H9 (cell line): ENCODE measurements around the gene RASA3. TPM values are rescaled to one million over a fixed set of nuclear protein-coding genes. Genes with fewer than 3 reads are reported as not detected.
A peak's percentile ranks its signal among the peaks of the same experiment; 100 is the strongest.

Experiments
- DNase-seq: peaks from one replicate; pipeline ENCODE4 v3.0.0-alpha.2; 2017
- H2AFZ ChIP-seq: one replicate; pipeline ENCODE4 v1.6.1; 2013; ENCODE audit warnings: mild to moderate bottlenecking, low read length, control low read depth, moderate library complexity
- H2AK5ac ChIP-seq: 2 replicates; pipeline ENCODE4 v1.6.1; 2013; ENCODE audit warnings: low read length, control low read depth, mixed read lengths; ENCODE audit not compliant: insufficient read length
- H2BK120ac ChIP-seq: one replicate; pipeline ENCODE4 v1.6.1; 2013; ENCODE audit warnings: low read depth, mild to moderate bottlenecking, low read length, control low read depth, inconsistent platforms; ENCODE audit not compliant: poor library complexity, severe bottlenecking
- H2BK12ac ChIP-seq: 2 replicates; pipeline ENCODE4 v1.6.1; 2013; ENCODE audit warnings: low read length, control low read depth, mixed read lengths, low read depth; ENCODE audit not compliant: insufficient read length
- H2BK15ac ChIP-seq: 2 replicates; pipeline ENCODE4 v1.6.1; 2013; ENCODE audit warnings: low read depth, low read length, control low read depth
- H2BK20ac ChIP-seq: one replicate; pipeline ENCODE4 v1.6.1; 2013; ENCODE audit warnings: low read depth, mild to moderate bottlenecking, low read length, control low read depth, inconsistent platforms; ENCODE audit not compliant: poor library complexity, severe bottlenecking
- H2BK5ac ChIP-seq: 2 replicates; pipeline ENCODE4 v1.6.1; 2013; ENCODE audit warnings: low read length, control low read depth, mixed read lengths; ENCODE audit not compliant: insufficient read length
- H3K14ac ChIP-seq: 2 replicates; pipeline ENCODE4 v1.6.1; 2013; ENCODE audit warnings: low read length, control low read depth; ENCODE audit not compliant: insufficient read depth
- H3K18ac ChIP-seq: 2 replicates; pipeline ENCODE4 v1.6.1; 2013; ENCODE audit warnings: low read depth, mild to moderate bottlenecking, mixed read lengths, low read length, control low read depth; ENCODE audit not compliant: insufficient read length
- H3K23ac ChIP-seq: 2 replicates; pipeline ENCODE4 v1.6.1; 2013; ENCODE audit warnings: low read length, control low read depth, mixed read lengths, low read depth; ENCODE audit not compliant: insufficient read length
- H3K23me2 ChIP-seq: 2 replicates; pipeline ENCODE4 v1.6.1; 2013; ENCODE audit warnings: low read depth, mild to moderate bottlenecking, mixed read lengths, low read length, control low read depth; ENCODE audit not compliant: insufficient read length, poor library complexity, severe bottlenecking
- H3K27ac ChIP-seq: 2 replicates; pipeline ENCODE4 v1.5.1; 2013; ENCODE audit warnings: low read length, control low read depth, mixed read lengths, low read depth; ENCODE audit not compliant: insufficient read length
- H3K27me3 ChIP-seq: 2 replicates; pipeline ENCODE4 v1.6.1; 2013; ENCODE audit warnings: low read length, control low read depth, inconsistent platforms; ENCODE audit not compliant: insufficient read depth
- H3K4ac ChIP-seq: 2 replicates; pipeline ENCODE4 v1.6.1; 2013; ENCODE audit warnings: low read depth, mild to moderate bottlenecking, control low read depth, inconsistent platforms, low read length, moderate library complexity
- H3K4me1 ChIP-seq: 2 replicates; pipeline ENCODE4 v1.6.1; 2013; ENCODE audit warnings: low read length, control low read depth, inconsistent platforms; ENCODE audit not compliant: insufficient read depth
- H3K4me2 ChIP-seq: 2 replicates; pipeline ENCODE4 v1.6.1; 2013; ENCODE audit warnings: low read length, control low read depth, mixed read lengths; ENCODE audit not compliant: insufficient read length, insufficient read depth
- H3K56ac ChIP-seq: 2 replicates; pipeline ENCODE4 v1.6.1; 2013; ENCODE audit warnings: low read depth, mild to moderate bottlenecking, mixed read lengths, low read length, control low read depth; ENCODE audit not compliant: insufficient read length
- H3K79me1 ChIP-seq: 2 replicates; pipeline ENCODE4 v1.6.1; 2013; ENCODE audit warnings: low read depth, mild to moderate bottlenecking, moderate library complexity, low read length, control low read depth, inconsistent platforms; ENCODE audit not compliant: insufficient read depth, poor library complexity, severe bottlenecking
- H3K79me2 ChIP-seq: 2 replicates; pipeline ENCODE4 v1.6.1; 2013; ENCODE audit warnings: low read length, control low read depth, inconsistent platforms; ENCODE audit not compliant: insufficient read depth
- H3K9ac ChIP-seq: 2 replicates; pipeline ENCODE4 v1.6.1; 2013; ENCODE audit warnings: low read length, control low read depth, mixed read lengths; ENCODE audit not compliant: insufficient read length; ENCODE audit errors: extremely low read depth
- H3K9me3 ChIP-seq: one replicate; pipeline ENCODE4 v1.6.1; 2013; ENCODE audit warnings: low read depth, low read length, inconsistent platforms; ENCODE audit not compliant: control insufficient read depth
- H3T11ph ChIP-seq: one replicate; pipeline ENCODE4 v1.6.1; 2013; ENCODE audit warnings: mild to moderate bottlenecking, low read length, control low read depth, inconsistent platforms
- H4K20me1 ChIP-seq: one replicate; pipeline ENCODE4 v1.6.1; 2013; ENCODE audit not compliant: control insufficient read depth, insufficient read length, insufficient read depth
- H4K5ac ChIP-seq: 2 replicates; pipeline ENCODE4 v1.6.1; 2013; ENCODE audit warnings: low read depth, mild to moderate bottlenecking, mixed read lengths, low read length, control low read depth; ENCODE audit not compliant: insufficient read length
- H4K8ac ChIP-seq: replicated peaks from 2 replicates; pipeline ENCODE4 v1.6.1; 2013; ENCODE audit warnings: low read length, control low read depth, mixed read lengths, low read depth; ENCODE audit not compliant: insufficient read length
- H4K91ac ChIP-seq: 2 replicates; pipeline ENCODE4 v1.6.1; 2013; ENCODE audit warnings: low read depth, mild to moderate bottlenecking, moderate library complexity, mixed read lengths, low read length, control low read depth; ENCODE audit not compliant: insufficient read length
- H3K27ac Mint-ChIP-seq, 3 experiments: 2 replicates in 2 of 3; 3 replicates in 1 of 3; pipeline ENCODE4 v1.8.0; 2020 to 2021; ENCODE audit warnings: mixed read lengths in 3 of 3, mild to moderate bottlenecking in 1 of 3, moderate library complexity in 1 of 3
- H3K27me3 Mint-ChIP-seq: 2 replicates; pipeline ENCODE4 v1.8.0; 2021; ENCODE audit warnings: low read depth, mild to moderate bottlenecking, moderate library complexity, mixed read lengths
- H3K36me3 Mint-ChIP-seq, 3 experiments: 2 replicates in 2 of 3; 3 replicates in 1 of 3; pipeline ENCODE4 v1.8.0; 2020 to 2021; ENCODE audit warnings: low read depth in 3 of 3, mixed read lengths in 3 of 3; ENCODE audit not compliant: insufficient read depth in 1 of 3
- H3K4me1 Mint-ChIP-seq, 2 experiments: 2 replicates each; pipeline ENCODE4 v1.8.0; 2020; ENCODE audit warnings: mixed read lengths in 2 of 2
- H3K4me3 Mint-ChIP-seq, 2 experiments: 2 replicates in 1 of 2; 3 replicates in 1 of 2; pipeline ENCODE4 v1.8.0; 2020 to 2021; ENCODE audit warnings: mild to moderate bottlenecking in 2 of 2, mixed read lengths in 2 of 2, moderate library complexity in 1 of 2
- H3K9me3 Mint-ChIP-seq, 2 experiments: 2 replicates in 1 of 2; 3 replicates in 1 of 2; pipeline ENCODE4 v1.8.0; 2020; ENCODE audit warnings: mild to moderate bottlenecking in 2 of 2, mixed read lengths in 2 of 2, moderate library complexity in 1 of 2
- WGBS: extraction: QIAGEN DNeasy Blood & Tissue Kit; methylation state at CpG from one replicate; pipeline ENCODE4 v1.1.7; 2013; ENCODE audit warnings: missing lambda C conversion rate, low lambda C conversion rate, mixed read lengths; ENCODE audit not compliant: insufficient read length; ENCODE audit errors: extremely low coverage; 5-methylcytosine and 5-hydroxymethylcytosine counted together
- total RNA-seq: library from RNA; stranded (reverse); gene quantifications from 2 replicates; pipeline ENCODE4 v1.2.1, GENCODE V29; 2021
- TF ChIP-seq, protein P1 (sequence below): fragments of 200-600 bp; sonication (generic); conservative IDR thresholded peaks from 3 replicates; pipeline ENCODE4 v1.8.0; 2021; ENCODE audit warnings: antibody characterized with exemption, mild to moderate bottlenecking

Gene RASA3
- total RNA-seq, 1 experiment from 2014 or later, result 12.3 TPM

DNA sequence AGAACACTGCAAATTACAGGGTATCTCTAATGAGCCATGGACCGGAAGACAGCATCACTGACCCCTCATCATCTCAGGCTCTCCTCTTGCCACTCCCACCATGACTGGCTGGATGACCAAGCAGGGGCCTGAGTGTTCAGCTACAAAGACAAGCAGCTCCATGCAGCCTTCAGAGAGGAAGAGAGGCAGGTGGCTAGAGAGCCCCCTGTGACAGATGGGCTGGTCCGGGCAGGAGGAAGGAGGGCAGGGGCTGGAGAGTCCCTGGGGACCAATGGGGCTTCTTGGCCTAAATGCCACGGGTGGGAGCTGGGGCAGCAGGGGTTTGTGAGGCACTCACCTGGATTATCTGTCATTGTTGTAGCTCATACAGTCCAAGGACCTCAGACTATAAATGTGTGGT is 12.8 kb upstream of the RASA3 start:
- DNase-seq, result no peak
- H3K27me3 Mint-ChIP-seq, result peaks cover 4% of the 10 kb centered on the region
- Histone ChIP-seq H4K20me1 (no peaks in the 10 kb centered on the region), H4K91ac (no peak overlapping the region), H3K4ac (no peak overlapping the region), H2BK120ac (no peak overlapping the region), H3K27me3 (no peaks in the 10 kb centered on the region), H3K23ac (no peak overlapping the region), H3K27ac (no peak overlapping the region), H3K79me2 (no peaks in the 10 kb centered on the region), H3K14ac (no peak overlapping the region), H2BK5ac (no peak overlapping the region), H3K56ac (no peak overlapping the region), H3K4me2 (no peak overlapping the region), H4K8ac (no peak overlapping the region), H3K4me1 (no peaks in the 10 kb centered on the region), H3T11ph (no peak overlapping the region), H2AFZ (no peak overlapping the region), H2BK15ac (no peak overlapping the region), H3K23me2 (no peaks in the 10 kb centered on the region), H2BK12ac (no peak overlapping the region), H3K9me3 (no peaks in the 10 kb centered on the region), H2AK5ac (no peak overlapping the region), H3K18ac (no peak overlapping the region), H3K9ac (no peak overlapping the region), H3K79me1 (no peaks in the 10 kb centered on the region), H2BK20ac (no peak overlapping the region), H4K5ac (no peak overlapping the region)
- WGBS, result no CpG with 5 or more reads among the region's 3 CpGs
- peaks cover 3 to 7% of the 10 kb centered on the region in 2 experiments; a peak in 3 of 4 replicates for H3K4me1 Mint-ChIP-seq
- H3K36me3 Mint-ChIP-seq, result no peaks in the 10 kb centered on the region
- no peak overlapping the region for H3K4me3 Mint-ChIP-seq
- TF ChIP-seq, protein P1, sequence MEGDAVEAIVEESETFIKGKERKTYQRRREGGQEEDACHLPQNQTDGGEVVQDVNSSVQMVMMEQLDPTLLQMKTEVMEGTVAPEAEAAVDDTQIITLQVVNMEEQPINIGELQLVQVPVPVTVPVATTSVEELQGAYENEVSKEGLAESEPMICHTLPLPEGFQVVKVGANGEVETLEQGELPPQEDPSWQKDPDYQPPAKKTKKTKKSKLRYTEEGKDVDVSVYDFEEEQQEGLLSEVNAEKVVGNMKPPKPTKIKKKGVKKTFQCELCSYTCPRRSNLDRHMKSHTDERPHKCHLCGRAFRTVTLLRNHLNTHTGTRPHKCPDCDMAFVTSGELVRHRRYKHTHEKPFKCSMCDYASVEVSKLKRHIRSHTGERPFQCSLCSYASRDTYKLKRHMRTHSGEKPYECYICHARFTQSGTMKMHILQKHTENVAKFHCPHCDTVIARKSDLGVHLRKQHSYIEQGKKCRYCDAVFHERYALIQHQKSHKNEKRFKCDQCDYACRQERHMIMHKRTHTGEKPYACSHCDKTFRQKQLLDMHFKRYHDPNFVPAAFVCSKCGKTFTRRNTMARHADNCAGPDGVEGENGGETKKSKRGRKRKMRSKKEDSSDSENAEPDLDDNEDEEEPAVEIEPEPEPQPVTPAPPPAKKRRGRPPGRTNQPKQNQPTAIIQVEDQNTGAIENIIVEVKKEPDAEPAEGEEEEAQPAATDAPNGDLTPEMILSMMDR, result no peak
- H3K27ac Mint-ChIP-seq, result 0 out of 7 replicates have a peak overlapping the region, but pooled peaks of 1 of the 3 experiments have one; percentile 53
- no peaks in the 10 kb centered on the region for H3K9me3 Mint-ChIP-seq
